OCI-LY3 (cell line): ENCODE data around the gene AATK.

Source experiments
- H2AFZ ChIP-seq: fragments of 200-600, 300-600 bp; shearing (Covaris generic); 2 replicates; pipeline ENCODE4 v1.6.0; 2014; ENCODE audit warnings: antibody characterized with exemption, low read depth, low read length
- H3K27ac ChIP-seq: fragments of 200-600, 300-600 bp; sonication (generic); 2 replicates; pipeline ENCODE4 v1.5.1; 2014; ENCODE audit warnings: mild to moderate bottlenecking, low read length, moderate library complexity, mixed read lengths
- H3K27me3 ChIP-seq: fragments of 200-600, 300-600 bp; sonication (generic); 2 replicates; pipeline ENCODE4 v1.6.1; 2014; ENCODE audit warnings: low read depth, low read length, mixed read lengths
- H3K36me3 ChIP-seq: fragments of 200-600, 300-600 bp; sonication (generic); replicated peaks from 2 replicates; pipeline ENCODE3; 2014; ENCODE audit warnings: low read depth, low read length, mixed read lengths
- H3K4me1 ChIP-seq: fragments of 300-600, 200-600 bp; sonication (generic); 2 replicates; pipeline ENCODE4 v1.6.1; 2014; ENCODE audit warnings: low read length, mixed read lengths
- H3K4me2 ChIP-seq: fragments of 200-600, 300-600 bp; sonication (generic); 2 replicates; pipeline ENCODE4 v1.6.1; 2014; ENCODE audit warnings: low read length, mixed read lengths
- H3K4me3 ChIP-seq: fragments of 300-600, 200-600 bp; sonication (generic); 2 replicates; pipeline ENCODE4 v1.5.1; 2014; ENCODE audit warnings: antibody characterized with exemption, mild to moderate bottlenecking, low read length, moderate library complexity
- H3K79me2 ChIP-seq: fragments of 300-600, 200-600 bp; shearing (Covaris generic); 2 replicates; pipeline ENCODE4 v1.6.1; 2014; ENCODE audit warnings: mild to moderate bottlenecking, low read length, mixed read lengths
- H3K9ac ChIP-seq: fragments of 300-600, 200-600 bp; shearing (Covaris generic); 2 replicates; pipeline ENCODE4 v1.6.0; 2014; ENCODE audit warnings: mild to moderate bottlenecking, low read length, moderate library complexity
- H3K9me3 ChIP-seq: fragments of 200-600, 300-600 bp; shearing (Covaris generic); 2 replicates; pipeline ENCODE4 v1.6.1; 2014; ENCODE audit warnings: low read length, mixed read lengths; ENCODE audit not compliant: insufficient read depth
- H4K20me1 ChIP-seq: fragments of 200-600, 300-600 bp; sonication (generic); 2 replicates; pipeline ENCODE4 v1.6.1; 2016; ENCODE audit warnings: low read length, mixed read lengths; ENCODE audit not compliant: insufficient read depth
- EZH2phosphoT487 ChIP-seq: fragments of 200-600 bp; shearing (Covaris generic); IDR thresholded peaks from 2 replicates; pipeline ENCODE4 v1.6.1; 2018; ENCODE audit warnings: antibody characterized with exemption, mixed run types, low read depth
- TF ChIP-seq, protein P1 (sequence below): fragments of 200-600, 300-600 bp; sonication (generic); IDR thresholded peaks from 2 replicates; pipeline ENCODE4 v1.5.1; 2014; ENCODE audit warnings: antibody characterized with exemption, low read length, low read depth

Gene AATK

DNA sequence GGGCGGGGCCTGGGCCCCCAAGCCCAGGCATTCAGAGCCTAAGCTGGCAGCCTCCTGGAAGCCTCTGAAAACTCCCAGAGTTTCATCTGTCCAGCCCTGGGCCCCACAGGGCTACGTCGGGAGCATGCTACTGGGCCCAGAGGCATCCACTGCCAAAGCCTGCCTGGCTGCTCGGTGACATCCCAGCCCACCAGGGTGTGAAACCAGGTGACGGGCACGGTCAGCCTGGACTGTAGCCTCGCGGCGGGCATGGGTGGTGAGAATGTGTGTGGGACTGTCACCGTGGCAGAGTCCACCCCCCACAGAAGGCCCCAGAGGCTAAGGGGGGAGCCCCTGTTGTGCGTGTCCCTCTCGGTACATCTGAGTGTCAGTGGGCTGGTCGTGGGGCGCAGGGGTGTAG lies 25.6 kb upstream of the AATK start:
- no peaks in the 10 kb centered on the region for H4K20me1 ChIP-seq
- peaks cover 6% of the 10 kb centered on the region; the same call in 1 of the 2 replicates for H3K4me1 ChIP-seq
- no peaks in the 10 kb centered on the region for H3K9me3 ChIP-seq
- H3K4me3 ChIP-seq = no peak overlapping the region
- no peaks in the 10 kb centered on the region for H3K27me3 ChIP-seq
- H3K27ac ChIP-seq = no peak overlapping the region
- H3K36me3 ChIP-seq = no peaks in the 10 kb centered on the region
- H3K9ac ChIP-seq = no peak overlapping the region
- H3K4me2 ChIP-seq = no peak overlapping the region
- TF ChIP-seq, protein P1, sequence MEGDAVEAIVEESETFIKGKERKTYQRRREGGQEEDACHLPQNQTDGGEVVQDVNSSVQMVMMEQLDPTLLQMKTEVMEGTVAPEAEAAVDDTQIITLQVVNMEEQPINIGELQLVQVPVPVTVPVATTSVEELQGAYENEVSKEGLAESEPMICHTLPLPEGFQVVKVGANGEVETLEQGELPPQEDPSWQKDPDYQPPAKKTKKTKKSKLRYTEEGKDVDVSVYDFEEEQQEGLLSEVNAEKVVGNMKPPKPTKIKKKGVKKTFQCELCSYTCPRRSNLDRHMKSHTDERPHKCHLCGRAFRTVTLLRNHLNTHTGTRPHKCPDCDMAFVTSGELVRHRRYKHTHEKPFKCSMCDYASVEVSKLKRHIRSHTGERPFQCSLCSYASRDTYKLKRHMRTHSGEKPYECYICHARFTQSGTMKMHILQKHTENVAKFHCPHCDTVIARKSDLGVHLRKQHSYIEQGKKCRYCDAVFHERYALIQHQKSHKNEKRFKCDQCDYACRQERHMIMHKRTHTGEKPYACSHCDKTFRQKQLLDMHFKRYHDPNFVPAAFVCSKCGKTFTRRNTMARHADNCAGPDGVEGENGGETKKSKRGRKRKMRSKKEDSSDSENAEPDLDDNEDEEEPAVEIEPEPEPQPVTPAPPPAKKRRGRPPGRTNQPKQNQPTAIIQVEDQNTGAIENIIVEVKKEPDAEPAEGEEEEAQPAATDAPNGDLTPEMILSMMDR = no peak
- no peak for TF ChIP-seq EZH2phosphoT487
- H2AFZ ChIP-seq = no peak overlapping the region
- H3K79me2 ChIP-seq = no peaks in the 10 kb centered on the region

DNA sequence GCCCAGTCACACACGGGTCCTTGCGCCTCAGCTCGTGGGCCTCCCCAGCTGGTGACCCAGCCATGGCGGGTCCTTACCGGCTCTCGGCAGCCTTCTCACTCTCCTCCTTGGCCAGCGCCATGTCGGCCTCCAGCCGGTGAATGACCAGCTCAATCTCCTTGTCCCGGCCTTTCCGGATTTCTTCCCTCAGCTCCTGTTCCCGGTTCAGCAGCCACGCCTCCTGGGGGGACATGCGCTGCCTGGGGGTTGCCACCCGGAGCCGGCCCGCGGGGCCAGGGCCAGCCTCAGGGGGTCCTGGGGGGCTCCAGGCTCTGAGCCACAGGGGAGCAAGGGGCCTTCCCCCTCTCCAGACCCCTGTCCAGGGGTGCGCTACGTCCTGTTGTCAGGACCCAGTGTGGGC lies 25.1 kb upstream of the AATK start:
- Histone ChIP-seq H3K9ac (no peak overlapping the region), H3K79me2 (no peaks in the 10 kb centered on the region), H4K20me1 (no peaks in the 10 kb centered on the region), H3K4me2 (no peak overlapping the region), H3K36me3 (no peaks in the 10 kb centered on the region), H2AFZ (no peak overlapping the region), H3K9me3 (no peaks in the 10 kb centered on the region), H3K27me3 (no peaks in the 10 kb centered on the region), H3K4me1 (peaks cover 6% of the 10 kb centered on the region; the same call in 1 of the 2 replicates), H3K27ac (no peak overlapping the region), H3K4me3 (no peak overlapping the region)
- no peak for TF ChIP-seq EZH2phosphoT487
- TF ChIP-seq, protein P1 = no peak

DNA sequence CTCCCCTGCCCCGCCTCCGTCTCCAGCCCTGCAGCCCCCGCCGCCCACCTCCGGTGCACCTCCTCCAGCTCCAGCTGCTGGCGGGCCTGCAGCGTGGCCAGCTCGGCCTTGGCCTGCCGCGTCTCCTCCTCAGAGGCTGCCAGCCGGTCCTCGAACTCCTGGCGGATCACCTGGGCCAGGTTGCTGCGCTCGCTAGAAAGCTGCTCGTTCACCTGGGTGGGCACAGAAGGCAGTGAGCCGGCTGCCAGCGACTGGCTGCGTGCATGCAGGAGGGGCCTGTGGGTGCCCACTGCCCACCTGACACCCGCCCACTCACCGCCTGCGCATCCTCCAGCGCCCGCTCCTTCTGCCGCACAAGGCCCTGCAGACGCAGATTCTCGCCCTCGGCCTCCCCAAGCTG lies 24.6 kb upstream of the AATK start:
- TF ChIP-seq EZH2phosphoT487 = no peak
- TF ChIP-seq, protein P1 = no peak
- Histone ChIP-seq H3K4me1 (peaks cover 6% of the 10 kb centered on the region; the same call in 1 of the 2 replicates), H4K20me1 (no peaks in the 10 kb centered on the region), H3K9me3 (no peaks in the 10 kb centered on the region), H3K4me2 (no peak overlapping the region), H3K27ac (no peak overlapping the region), H2AFZ (no peak overlapping the region), H3K79me2 (no peaks in the 10 kb centered on the region), H3K9ac (no peak overlapping the region), H3K27me3 (no peaks in the 10 kb centered on the region), H3K4me3 (no peak overlapping the region), H3K36me3 (no peaks in the 10 kb centered on the region)

DNA sequence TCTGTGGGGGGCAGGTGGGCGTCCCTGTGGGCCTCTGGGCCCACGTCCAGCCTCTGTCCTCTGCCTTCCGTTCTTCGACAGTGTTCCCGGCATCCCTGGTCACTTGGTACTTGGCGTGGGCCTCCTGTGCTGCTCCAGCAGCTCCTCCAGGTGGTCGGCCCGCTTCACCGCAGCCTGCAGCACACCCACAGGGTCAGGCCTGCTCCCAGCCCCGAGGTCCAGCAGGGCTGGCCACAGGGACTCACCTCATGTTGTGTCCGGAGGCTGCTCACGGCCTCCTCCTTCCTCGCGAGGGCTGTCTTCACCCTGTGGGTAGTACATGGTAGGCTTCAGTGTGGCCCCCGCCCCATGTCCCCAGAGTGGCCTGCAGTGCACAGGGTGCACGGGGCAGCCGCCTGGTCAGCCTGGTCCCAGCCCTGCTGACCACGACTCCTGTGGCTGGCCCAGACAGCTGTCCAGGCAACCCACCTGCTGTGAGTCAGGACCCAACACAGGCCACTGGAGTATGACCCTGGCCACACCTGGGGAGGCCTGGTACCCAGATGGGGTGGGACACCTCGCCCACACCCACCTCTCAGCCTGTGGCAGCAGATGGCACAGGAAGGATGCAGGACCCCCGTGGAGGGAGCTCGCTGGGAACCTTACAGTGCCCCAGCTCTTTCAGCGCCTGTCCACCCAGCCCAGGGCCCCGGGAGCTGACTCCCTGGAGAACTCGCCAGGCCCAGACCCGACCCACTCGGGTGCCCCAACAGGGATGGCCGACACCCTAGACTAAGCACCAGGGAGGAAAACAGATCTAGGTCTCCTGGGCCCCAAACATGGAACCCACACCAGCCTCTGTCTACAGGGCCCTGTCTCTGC lies 23.9 kb upstream of the AATK start:
- H3K36me3 ChIP-seq = no peaks in the 10 kb centered on the region
- no peaks in the 10 kb centered on the region for H3K9me3 ChIP-seq
- H3K4me3 ChIP-seq = no peak overlapping the region

More for the DNA sequence above, 23.9 kb upstream of the AATK start:
- no peak overlapping the region for H3K9ac ChIP-seq
- no peaks in the 10 kb centered on the region for H3K79me2 ChIP-seq
- H3K27ac ChIP-seq = no peak overlapping the region
- H3K4me2 ChIP-seq = no peak overlapping the region
- peaks cover 6% of the 10 kb centered on the region; the same call in 1 of the 2 replicates for H3K4me1 ChIP-seq
- TF ChIP-seq, protein P1 = no peak
- no peak for TF ChIP-seq EZH2phosphoT487
- H4K20me1 ChIP-seq = no peaks in the 10 kb centered on the region
- H2AFZ ChIP-seq = no peak overlapping the region
- H3K27me3 ChIP-seq = no peaks in the 10 kb centered on the region
